SK-N-MC (cell line): ENCODE data around the gene CASTOR1.

Source experiments
- EZH2 ChIP-seq: fragments of 200-600 bp; sonication (generic); IDR thresholded peaks from one replicate; pipeline ENCODE4 v1.6.1; 2017; ENCODE audit warnings: antibody characterized with exemption
- FOXP2 ChIP-seq: optimal IDR thresholded peaks from 2 replicates; pipeline ENCODE3; 2011; ENCODE audit warnings: mild to moderate bottlenecking, moderate library complexity; ENCODE audit not compliant: insufficient read depth; ENCODE audit errors: extremely low read length, control extremely low read depth
- POLR2AphosphoS5 ChIP-seq: IDR thresholded peaks from 2 replicates; pipeline ENCODE4 v1.6.1; 2012; ENCODE audit warnings: mild to moderate bottlenecking, low read depth, low read length, borderline replicate concordance

DNA sequence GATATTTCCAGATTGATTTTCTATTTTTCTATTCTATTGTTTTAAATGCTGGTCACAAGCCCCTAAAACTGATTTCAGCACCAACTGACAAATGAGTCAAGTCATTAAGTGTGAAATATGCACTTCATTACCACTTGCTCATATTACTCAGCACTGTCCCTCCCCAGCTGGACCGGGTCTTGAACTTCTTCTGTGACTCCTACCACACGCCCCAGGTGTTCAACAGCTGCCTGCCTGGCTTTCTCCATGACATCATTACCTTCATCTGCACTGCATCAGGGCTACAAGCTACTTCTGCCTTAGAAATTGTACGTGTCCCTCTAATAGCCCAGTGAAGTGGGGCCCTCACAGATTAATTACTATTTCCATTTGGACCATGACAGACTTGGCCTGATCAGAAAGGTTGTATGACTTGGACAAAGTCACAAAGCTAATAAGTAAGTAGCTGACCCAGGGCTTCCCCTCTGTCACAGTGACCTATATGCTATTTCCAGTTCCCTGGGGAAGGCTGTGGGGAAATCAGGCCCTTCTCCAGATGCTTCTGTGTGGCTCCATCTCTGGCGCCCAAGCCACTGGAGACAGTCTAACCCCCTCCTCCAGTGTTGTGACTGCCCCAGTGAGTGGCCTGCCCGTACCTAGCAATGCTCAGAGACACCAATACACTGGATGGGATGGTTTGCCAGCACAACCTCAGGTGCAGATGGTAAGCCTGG is 19.4 kb upstream of the CASTOR1 start:
- TF ChIP-seq EZH2 (no peak), POLR2AphosphoS5 (no peak), FOXP2 (no peak)
